HCT116 (cell line): ENCODE measurements around the gene DOK5. TPM values are rescaled to one million over a fixed set of nuclear protein-coding genes. Genes with fewer than 3 reads are reported as not detected.

Experiments
- ATAC-seq: fragments of 200-7000 bp; cut with Tn5 transposase; 2 replicates; pipeline ENCODE4 v1.9.1; 2020; ENCODE audit warnings: mild to moderate bottlenecking, moderate library complexity
- BruUV-seq: library from RNA; stranded (reverse); fragments of 400-500 nt; replicated peaks from 2 replicates; lab custom pipeline; 2021; lab: Mats Ljungman, UMichigan
- CTCF ChIA-PET: fragments of 300-600 bp; sonication (Branson Sonifier 250); formaldehyde crosslinking; loops from one replicate; lab custom pipeline; 2021; ENCODE audit warnings: antibody characterized with exemption; lab: Charles Lee
- POLR2A ChIA-PET: fragments of 300-600, 350-600 bp; sonication (Branson Sonifier 250); formaldehyde crosslinking; loops from one replicate; lab custom pipeline; 2021; ENCODE audit warnings: antibody characterized with exemption; lab: Charles Lee
- RAD21 ChIA-PET, 2 experiments: fragments of 300-600 bp; sonication (Branson Sonifier 250); formaldehyde crosslinking; loops; one replicate each; lab custom pipeline; 2023; ENCODE audit warnings: low total read pairs in 2 of 2; ENCODE audit not compliant: uncharacterized antibody in 2 of 2, unreplicated experiment in 2 of 2, low non-redundant PET in 1 of 2; lab: Charles Lee
- DNase-seq: peaks from one replicate; pipeline ENCODE4 v3.0.0-alpha.2; 2010; ENCODE audit warnings: low read depth, low spot score
- H2AFZ ChIP-seq: fragments of 200-600 bp; shearing (Covaris generic), sonication (generic); 2 replicates; pipeline ENCODE4 v1.6.1; 2017; ENCODE audit warnings: low read depth, mixed run types, mixed read lengths, antibody characterized with exemption, low read length; ENCODE audit not compliant: poor library complexity, severe bottlenecking
- H3K27ac ChIP-seq: 2 replicates; pipeline ENCODE4 v1.5.1; 2012; ENCODE audit warnings: low read depth, low read length
- H3K27me3 ChIP-seq: fragments of 200-600 bp; sonication (generic); 2 replicates; pipeline ENCODE4 v1.6.1; 2016; ENCODE audit warnings: mixed run types, low read length, mixed read lengths; ENCODE audit not compliant: insufficient read depth
- H3K36me3 ChIP-seq, 2 experiments: fragments of 200-500 bp in 1 of 2; fragments of 200-600 bp in 1 of 2; sonication (Bioruptor generic) in 1 of 2; sonication (generic) in 1 of 2; 2 replicates each; pipeline versions ENCODE4 v1.5.1 to v1.6.1; 2014 to 2016; ENCODE audit warnings: low read length in 2 of 2, inconsistent platforms in 1 of 2, mixed read lengths in 1 of 2, mixed run types in 1 of 2; ENCODE audit not compliant: insufficient read depth in 2 of 2, control insufficient read depth in 1 of 2
- H3K4me1 ChIP-seq, 2 experiments: fragments of 200-600 bp in 1 of 2; sonication (generic) in 1 of 2; 2 replicates each; pipeline versions ENCODE4 v1.5.1 to v1.6.1; 2012 to 2017; ENCODE audit warnings: low read length in 2 of 2, inconsistent platforms in 1 of 2, mild to moderate bottlenecking in 1 of 2, mixed read lengths in 1 of 2, mixed run types in 1 of 2, moderate library complexity in 1 of 2; ENCODE audit not compliant: insufficient read depth in 2 of 2, control insufficient read depth in 1 of 2
- H3K4me2 ChIP-seq: fragments of 200-600 bp; sonication (generic); 2 replicates; pipeline ENCODE4 v1.6.1; 2017; ENCODE audit warnings: mixed run types, low read length, mixed read lengths
- H3K4me3 ChIP-seq, 2 experiments: fragments of 200-600 bp in 1 of 2; sonication (generic) in 1 of 2; replicated peaks in 1 of 2; 2 replicates each; pipeline ENCODE4 v1.5.1; 2011 to 2016; ENCODE audit warnings: low read length in 2 of 2, control low read depth in 1 of 2, low read depth in 1 of 2, mild to moderate bottlenecking in 1 of 2, mixed read lengths in 1 of 2, mixed run types in 1 of 2
- H3K79me2 ChIP-seq: fragments of 200-600 bp; sonication (generic); 2 replicates; pipeline ENCODE4 v1.6.1; 2017; ENCODE audit warnings: mild to moderate bottlenecking, mixed run types, low read length, moderate library complexity, mixed read lengths; ENCODE audit not compliant: insufficient read depth
- H3K9ac ChIP-seq: fragments of 200-600 bp; sonication (generic); 2 replicates; pipeline ENCODE4 v1.6.1; 2016; ENCODE audit warnings: low read length, mixed read lengths
- H3K9me2 ChIP-seq: fragments of 200-600 bp; sonication (generic), shearing (Covaris generic); 2 replicates; pipeline ENCODE4 v1.6.1; 2017; ENCODE audit warnings: mixed run types, mild to moderate bottlenecking, moderate library complexity; ENCODE audit not compliant: insufficient read depth
- H3K9me3 ChIP-seq, 2 experiments: fragments of 200-500 bp in 1 of 2; fragments of 200-600 bp in 1 of 2; sonication (Bioruptor generic) in 1 of 2; sonication (generic) in 1 of 2; 2 replicates each; pipeline ENCODE4 v1.6.1; 2014 to 2017; ENCODE audit warnings: low read length in 2 of 2, mixed read lengths in 2 of 2, inconsistent platforms in 1 of 2, low read depth in 1 of 2, mild to moderate bottlenecking in 1 of 2, mixed run types in 1 of 2, moderate library complexity in 1 of 2; ENCODE audit not compliant: control insufficient read depth in 1 of 2, insufficient read depth in 1 of 2
- H4K20me1 ChIP-seq: fragments of 200-600 bp; sonication (generic), shearing (Covaris generic); 2 replicates; pipeline ENCODE4 v1.6.1; 2017; ENCODE audit warnings: mixed run types, mild to moderate bottlenecking, moderate library complexity; ENCODE audit not compliant: insufficient read depth
- CBX3 ChIP-seq: IDR thresholded peaks from 2 replicates; pipeline ENCODE4 v1.6.1; 2012; ENCODE audit warnings: low read depth
- CEBPB ChIP-seq: IDR thresholded peaks from 2 replicates; pipeline ENCODE4 v1.6.1; 2012; ENCODE audit warnings: low read depth
- EZH2 ChIP-seq: fragments of 200-600 bp; sonication (generic); IDR thresholded peaks from 2 replicates; pipeline ENCODE4 v1.6.1; 2017; ENCODE audit warnings: antibody characterized with exemption, mixed run types
- EZH2phosphoT487 ChIP-seq: fragments of 200-600 bp; IDR thresholded peaks from 2 replicates; pipeline ENCODE4 v1.6.1; 2018; ENCODE audit warnings: antibody characterized with exemption, borderline replicate concordance
- JUND ChIP-seq: IDR thresholded peaks from 2 replicates; pipeline ENCODE4 v1.6.1; 2012
- MAX ChIP-seq: IDR thresholded peaks from 2 replicates; pipeline ENCODE4 v1.6.1; 2012
- POLR2A ChIP-seq: IDR thresholded peaks from 2 replicates; pipeline ENCODE4 v1.7.0; 2011; ENCODE audit warnings: borderline replicate concordance; ENCODE audit not compliant: insufficient read depth, insufficient read length; ENCODE audit errors: extremely low read depth
- SIN3A ChIP-seq: IDR thresholded peaks from 2 replicates; pipeline ENCODE4 v1.6.1; 2012; ENCODE audit warnings: low read depth
- SP1 ChIP-seq: IDR thresholded peaks from 2 replicates; pipeline ENCODE4 v1.6.1; 2012; ENCODE audit warnings: low read depth
- TCF7L2 ChIP-seq: IDR thresholded peaks from 2 replicates; pipeline ENCODE4 v1.7.0; 2011; ENCODE audit warnings: borderline replicate concordance, inconsistent platforms; ENCODE audit not compliant: insufficient read depth, insufficient read length; ENCODE audit errors: extremely low read depth
- ZFX ChIP-seq: fragments of 450-650 bp; IDR thresholded peaks from 2 replicates; pipeline ENCODE4 v1.6.1; 2017
- ZNF274 ChIP-seq: fragments of 200-500 bp; sonication (Bioruptor generic); IDR thresholded peaks from 2 replicates; pipeline ENCODE4 v1.6.1; 2014; ENCODE audit warnings: mild to moderate bottlenecking, low read depth, low read length, inconsistent platforms
- intact Hi-C: fragments of 100-400 bp; cut with micrococcal nuclease; formaldehyde crosslinking; loops from 2 replicates; pipeline ENCODE4 v1.10.0; 2022
- total RNA-seq: library from RNA; stranded (reverse); gene quantifications from one replicate; pipeline ENCODE4 v1.2.1, GENCODE V29; 2021; ENCODE audit not compliant: unreplicated experiment
- TF ChIP-seq, protein P1 (sequence below), 3 experiments: fragments of 200-600 bp in 1 of 3; sonication (generic) in 1 of 3; IDR thresholded peaks in 2 of 3; conservative IDR thresholded peaks in 1 of 3; 2 replicates each; pipeline ENCODE4 v1.5.1; 2012 to 2017; ENCODE audit warnings: low read depth in 2 of 3, low read length in 2 of 3, antibody characterized with exemption in 1 of 3, borderline replicate concordance in 1 of 3, control low read depth in 1 of 3, mild to moderate bottlenecking in 1 of 3, mixed read lengths in 1 of 3, mixed run types in 1 of 3, moderate library complexity in 1 of 3; ENCODE audit not compliant: insufficient read depth in 1 of 3
- TF ChIP-seq, protein P2 (sequence below): IDR thresholded peaks from 2 replicates; pipeline ENCODE4 v1.6.1; 2012; ENCODE audit warnings: low read depth
- TF ChIP-seq, protein P3 (sequence below): IDR thresholded peaks from 2 replicates; pipeline ENCODE4 v1.6.1; 2011; ENCODE audit warnings: mild to moderate bottlenecking, low read length, moderate library complexity; ENCODE audit not compliant: insufficient replicate concordance; ENCODE audit errors: extremely low read depth

The DOK5 gene
- total RNA-seq, 1 experiment from 2014 or later: not detected

DNA sequence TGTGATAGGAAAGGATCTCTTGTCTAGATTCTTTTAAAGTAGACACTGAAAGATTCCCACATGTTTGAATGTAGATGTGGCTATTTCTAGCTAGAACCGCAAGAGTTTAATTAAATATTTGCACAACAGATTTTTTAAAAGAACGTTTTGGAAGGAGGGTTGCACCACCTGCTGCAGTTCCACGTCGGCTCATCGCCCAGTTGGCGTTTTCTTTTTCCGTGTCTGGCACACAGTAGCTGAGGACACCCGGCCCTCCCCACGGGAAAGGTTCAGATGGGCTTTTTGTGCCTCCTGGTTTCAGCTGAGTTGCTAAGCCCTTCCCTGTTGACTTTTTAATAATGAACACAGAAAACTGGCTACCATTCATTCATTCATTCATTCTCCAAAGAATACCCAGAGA is 41.8 kb upstream of the DOK5 start (continued):
- TF ChIP-seq ZNF274: no peak
- TF ChIP-seq CBX3: no peak
- TF ChIP-seq, protein P1, sequence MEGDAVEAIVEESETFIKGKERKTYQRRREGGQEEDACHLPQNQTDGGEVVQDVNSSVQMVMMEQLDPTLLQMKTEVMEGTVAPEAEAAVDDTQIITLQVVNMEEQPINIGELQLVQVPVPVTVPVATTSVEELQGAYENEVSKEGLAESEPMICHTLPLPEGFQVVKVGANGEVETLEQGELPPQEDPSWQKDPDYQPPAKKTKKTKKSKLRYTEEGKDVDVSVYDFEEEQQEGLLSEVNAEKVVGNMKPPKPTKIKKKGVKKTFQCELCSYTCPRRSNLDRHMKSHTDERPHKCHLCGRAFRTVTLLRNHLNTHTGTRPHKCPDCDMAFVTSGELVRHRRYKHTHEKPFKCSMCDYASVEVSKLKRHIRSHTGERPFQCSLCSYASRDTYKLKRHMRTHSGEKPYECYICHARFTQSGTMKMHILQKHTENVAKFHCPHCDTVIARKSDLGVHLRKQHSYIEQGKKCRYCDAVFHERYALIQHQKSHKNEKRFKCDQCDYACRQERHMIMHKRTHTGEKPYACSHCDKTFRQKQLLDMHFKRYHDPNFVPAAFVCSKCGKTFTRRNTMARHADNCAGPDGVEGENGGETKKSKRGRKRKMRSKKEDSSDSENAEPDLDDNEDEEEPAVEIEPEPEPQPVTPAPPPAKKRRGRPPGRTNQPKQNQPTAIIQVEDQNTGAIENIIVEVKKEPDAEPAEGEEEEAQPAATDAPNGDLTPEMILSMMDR (IDR thresholded peaks at IDR 0.05 in 2 of 3, conservative IDR thresholded peaks at IDR 0.05 in 1 of 3; ENCODE audit: borderline replicate concordance in 1 of 3, insufficient read depth in 1 of 3, low read depth in 2 of 3, low read length in 2 of 3): no peak
- no peak for TF ChIP-seq JUND

DNA sequence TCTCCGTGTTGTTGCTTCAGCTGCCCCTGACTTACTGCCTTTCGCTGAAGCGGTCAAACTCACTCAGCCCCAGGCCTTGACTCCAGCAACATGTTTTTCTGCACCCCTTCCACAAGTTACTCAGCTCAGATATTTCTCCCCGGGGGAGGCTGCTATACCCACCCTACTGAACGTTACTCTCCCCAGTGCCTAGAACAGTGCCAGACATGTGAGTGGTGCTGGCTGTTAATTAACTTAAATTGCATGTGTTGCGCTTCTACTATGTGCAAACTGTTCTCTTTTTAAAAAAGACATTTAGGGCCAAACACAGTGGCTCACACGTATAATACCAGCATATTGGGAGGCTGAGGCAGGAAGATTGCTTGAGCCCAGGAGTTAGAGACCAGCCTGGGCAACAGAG is 41.2 kb upstream of the DOK5 start:
- H3K4me1 ChIP-seq: no peaks in the 10 kb centered on the region
- no peaks in the 10 kb centered on the region for H3K27me3 ChIP-seq
- ChIA-PET CTCF (no interaction called here), POLR2A (no interaction called here), RAD21 (no interaction called here)
- intact Hi-C loops: no loop called here
- no peaks in the 10 kb centered on the region for H3K9me2 ChIP-seq
- H3K27ac ChIP-seq: no peak overlapping the region
- no peaks in the 10 kb centered on the region for H3K9me3 ChIP-seq
- no peaks in the 10 kb centered on the region for H3K79me2 ChIP-seq
- no peaks in the 10 kb centered on the region for H4K20me1 ChIP-seq
- no peak for ATAC-seq
- no peak overlapping the region for H3K4me2 ChIP-seq
- no peaks in the 10 kb centered on the region for H3K36me3 ChIP-seq
- no TSS peak for BruUV-seq
- DNase-seq: no peak
- H3K4me3 ChIP-seq: no peak overlapping the region
- H2AFZ ChIP-seq: no peak overlapping the region
- H3K9ac ChIP-seq: no peak overlapping the region
- TF ChIP-seq, protein P1 (IDR thresholded peaks at IDR 0.05 in 2 of 3, conservative IDR thresholded peaks at IDR 0.05 in 1 of 3; ENCODE audit: borderline replicate concordance in 1 of 3, insufficient read depth in 1 of 3, low read depth in 2 of 3, low read length in 2 of 3): no peak
- TF ChIP-seq POLR2A (no peak), JUND (no peak), CEBPB (no peak), SIN3A (no peak), SP1 (no peak), EZH2phosphoT487 (no peak), ZNF274 (no peak), EZH2 (no peak), CBX3 (no peak), TCF7L2 (no peak), MAX (no peak), ZFX (no peak)
- TF ChIP-seq, protein P2, sequence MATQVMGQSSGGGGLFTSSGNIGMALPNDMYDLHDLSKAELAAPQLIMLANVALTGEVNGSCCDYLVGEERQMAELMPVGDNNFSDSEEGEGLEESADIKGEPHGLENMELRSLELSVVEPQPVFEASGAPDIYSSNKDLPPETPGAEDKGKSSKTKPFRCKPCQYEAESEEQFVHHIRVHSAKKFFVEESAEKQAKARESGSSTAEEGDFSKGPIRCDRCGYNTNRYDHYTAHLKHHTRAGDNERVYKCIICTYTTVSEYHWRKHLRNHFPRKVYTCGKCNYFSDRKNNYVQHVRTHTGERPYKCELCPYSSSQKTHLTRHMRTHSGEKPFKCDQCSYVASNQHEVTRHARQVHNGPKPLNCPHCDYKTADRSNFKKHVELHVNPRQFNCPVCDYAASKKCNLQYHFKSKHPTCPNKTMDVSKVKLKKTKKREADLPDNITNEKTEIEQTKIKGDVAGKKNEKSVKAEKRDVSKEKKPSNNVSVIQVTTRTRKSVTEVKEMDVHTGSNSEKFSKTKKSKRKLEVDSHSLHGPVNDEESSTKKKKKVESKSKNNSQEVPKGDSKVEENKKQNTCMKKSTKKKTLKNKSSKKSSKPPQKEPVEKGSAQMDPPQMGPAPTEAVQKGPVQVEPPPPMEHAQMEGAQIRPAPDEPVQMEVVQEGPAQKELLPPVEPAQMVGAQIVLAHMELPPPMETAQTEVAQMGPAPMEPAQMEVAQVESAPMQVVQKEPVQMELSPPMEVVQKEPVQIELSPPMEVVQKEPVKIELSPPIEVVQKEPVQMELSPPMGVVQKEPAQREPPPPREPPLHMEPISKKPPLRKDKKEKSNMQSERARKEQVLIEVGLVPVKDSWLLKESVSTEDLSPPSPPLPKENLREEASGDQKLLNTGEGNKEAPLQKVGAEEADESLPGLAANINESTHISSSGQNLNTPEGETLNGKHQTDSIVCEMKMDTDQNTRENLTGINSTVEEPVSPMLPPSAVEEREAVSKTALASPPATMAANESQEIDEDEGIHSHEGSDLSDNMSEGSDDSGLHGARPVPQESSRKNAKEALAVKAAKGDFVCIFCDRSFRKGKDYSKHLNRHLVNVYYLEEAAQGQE: no peak
- TF ChIP-seq, protein P3, sequence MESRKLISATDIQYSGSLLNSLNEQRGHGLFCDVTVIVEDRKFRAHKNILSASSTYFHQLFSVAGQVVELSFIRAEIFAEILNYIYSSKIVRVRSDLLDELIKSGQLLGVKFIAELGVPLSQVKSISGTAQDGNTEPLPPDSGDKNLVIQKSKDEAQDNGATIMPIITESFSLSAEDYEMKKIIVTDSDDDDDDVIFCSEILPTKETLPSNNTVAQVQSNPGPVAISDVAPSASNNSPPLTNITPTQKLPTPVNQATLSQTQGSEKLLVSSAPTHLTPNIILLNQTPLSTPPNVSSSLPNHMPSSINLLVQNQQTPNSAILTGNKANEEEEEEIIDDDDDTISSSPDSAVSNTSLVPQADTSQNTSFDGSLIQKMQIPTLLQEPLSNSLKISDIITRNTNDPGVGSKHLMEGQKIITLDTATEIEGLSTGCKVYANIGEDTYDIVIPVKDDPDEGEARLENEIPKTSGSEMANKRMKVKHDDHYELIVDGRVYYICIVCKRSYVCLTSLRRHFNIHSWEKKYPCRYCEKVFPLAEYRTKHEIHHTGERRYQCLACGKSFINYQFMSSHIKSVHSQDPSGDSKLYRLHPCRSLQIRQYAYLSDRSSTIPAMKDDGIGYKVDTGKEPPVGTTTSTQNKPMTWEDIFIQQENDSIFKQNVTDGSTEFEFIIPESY: no peak
